GM12892 (cell line): ENCODE data around the gene PIK3AP1.

Experiments used
- POLR2A ChIP-seq: IDR thresholded peaks from 2 replicates; pipeline ENCODE4 v1.6.1; 2011; ENCODE audit warnings: low read depth, low read length, control low read depth
- TAF1 ChIP-seq: IDR thresholded peaks from 2 replicates; pipeline ENCODE4 v1.6.1; 2011; ENCODE audit warnings: low read depth, mild to moderate bottlenecking, control low read depth, low read length, borderline replicate concordance

GRCh38 chr10:96711048-96711728 lies 9.1 kb downstream of the PIK3AP1 start:
- TF ChIP-seq POLR2A = no peak
- no peak for TF ChIP-seq TAF1
